Esophagus (tissue), 2 donors: Measurements from ENCODE around the gene POGZ. TPM values are rescaled to one million over a fixed set of nuclear protein-coding genes. Genes with fewer than 3 reads are reported as not detected.
A peak's percentile ranks its signal among the peaks of the same experiment; 100 is the strongest.

Experiments used
- H3K27ac ChIP-seq, 2 donors: one replicate each; pipeline ENCODE4 v1.5.1; 2013; ENCODE audit warnings: low read depth in 2 of 2, mild to moderate bottlenecking in 2 of 2, inconsistent platforms in 1 of 2, low read length in 1 of 2, moderate library complexity in 1 of 2
- H3K27me3 ChIP-seq, 2 donors: one replicate each; pipeline ENCODE4 v1.6.1; 2013; ENCODE audit warnings: low read length in 2 of 2, control low read depth in 1 of 2, mild to moderate bottlenecking in 1 of 2; ENCODE audit not compliant: insufficient read depth in 2 of 2, control insufficient read depth in 1 of 2
- H3K36me3 ChIP-seq, 2 donors: one replicate each; pipeline ENCODE4 v1.6.1; 2013; ENCODE audit warnings: low read length in 1 of 2; ENCODE audit not compliant: control insufficient read depth in 2 of 2, insufficient read depth in 2 of 2
- H3K4me1 ChIP-seq, 2 donors: one replicate each; pipeline ENCODE4 v1.6.1; 2013; ENCODE audit warnings: low read length in 1 of 2; ENCODE audit not compliant: control insufficient read depth in 2 of 2, insufficient read depth in 2 of 2
- H3K4me3 ChIP-seq, 2 donors: one replicate each; pipeline ENCODE4 v1.5.1; 2013; ENCODE audit warnings: low read length in 2 of 2, mild to moderate bottlenecking in 2 of 2, low read depth in 1 of 2, moderate library complexity in 1 of 2
- H3K9me3 ChIP-seq, 2 donors: one replicate each; pipeline ENCODE4 v1.6.1; 2013; ENCODE audit warnings: mild to moderate bottlenecking in 2 of 2, low read depth in 1 of 2, low read length in 1 of 2, moderate library complexity in 1 of 2; ENCODE audit not compliant: control insufficient read depth in 2 of 2, insufficient read depth in 1 of 2
- WGBS, 2 donors: extraction: QIAGEN DNeasy Blood & Tissue Kit; methylation state at CpG; one replicate each; pipeline ENCODE4 v1.1.7; 2013; 5-methylcytosine and 5-hydroxymethylcytosine counted together
- polyA plus RNA-seq, 2 donors: library from polyadenylated mRNA; stranded (reverse); fragments of 200-250 nt; gene quantifications; one replicate each; pipeline ENCODE4 v1.2.3, GENCODE V29; 2013
- donor health status: healthy with polysubstance abuse.
- donor health status: Bipolar disorder and iron deficiency.

Gene POGZ
- polyA plus RNA-seq, 2 donors, result 11.0 to 26.3 TPM

- no peaks in the 10 kb centered on the region for H3K27me3 ChIP-seq
- H3K36me3 ChIP-seq, result no peaks in the 10 kb centered on the region
- no peaks in the 10 kb centered on the region for H3K4me1 ChIP-seq
- H3K27ac ChIP-seq, result no peak overlapping the region
- H3K9me3 ChIP-seq, result no peaks in the 10 kb centered on the region
- H3K4me3 ChIP-seq, result no peak overlapping the region
- WGBS, 2 donors, result 74 to 89% methylated on average over 1 of the region's 1 CpG
These were observed 36.0 kb upstream of the POGZ start for GRCh38 chr1:151495316-151495715.

DNA sequence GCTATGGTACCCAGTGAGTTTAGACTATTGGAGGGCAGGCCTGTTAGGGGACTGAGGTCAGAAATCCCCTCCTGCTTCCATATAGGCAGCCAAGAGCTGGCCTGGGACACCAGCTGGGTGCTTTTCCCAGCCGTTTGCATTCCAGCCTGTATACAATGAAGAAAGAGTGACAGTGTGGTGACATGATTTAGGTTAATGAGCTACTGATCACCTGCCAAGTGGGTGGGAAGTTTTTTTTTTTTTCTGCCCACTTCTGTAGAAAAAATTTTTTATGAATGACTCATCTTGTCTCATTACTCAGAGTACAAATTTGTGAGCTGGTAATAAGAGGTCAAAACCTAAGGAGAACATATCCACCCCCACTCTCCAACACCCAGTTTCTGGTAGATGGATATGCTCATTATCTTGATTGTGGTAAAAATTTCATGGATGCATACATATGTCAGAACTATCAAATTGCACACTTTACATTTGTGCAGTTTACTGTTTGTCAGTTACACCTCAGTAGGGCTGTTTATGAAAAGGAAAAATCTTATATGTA is 35.5 kb upstream of the POGZ start:
- Histone ChIP-seq H3K36me3 (no peaks in the 10 kb centered on the region), H3K27me3 (no peaks in the 10 kb centered on the region), H3K4me3 (no peak overlapping the region), H3K4me1 (no peaks in the 10 kb centered on the region), H3K27ac (peak overlapping the region in 1 of 2 donors; percentile 41), H3K9me3 (no peaks in the 10 kb centered on the region)
- 0 to 7% methylated on average over 1 of the region's 1 CpG for WGBS, 2 donors

GRCh38 chr1:151493042-151493441 is 33.7 kb upstream of the POGZ start:
- Histone ChIP-seq H3K9me3 (no peaks in the 10 kb centered on the region), H3K4me1 (no peaks in the 10 kb centered on the region), H3K27me3 (no peaks in the 10 kb centered on the region), H3K4me3 (no peak overlapping the region), H3K27ac (no peak overlapping the region), H3K36me3 (no peaks in the 10 kb centered on the region)
- 78 to 91% methylated on average over 3 of the region's 3 CpGs for WGBS, 2 donors

DNA sequence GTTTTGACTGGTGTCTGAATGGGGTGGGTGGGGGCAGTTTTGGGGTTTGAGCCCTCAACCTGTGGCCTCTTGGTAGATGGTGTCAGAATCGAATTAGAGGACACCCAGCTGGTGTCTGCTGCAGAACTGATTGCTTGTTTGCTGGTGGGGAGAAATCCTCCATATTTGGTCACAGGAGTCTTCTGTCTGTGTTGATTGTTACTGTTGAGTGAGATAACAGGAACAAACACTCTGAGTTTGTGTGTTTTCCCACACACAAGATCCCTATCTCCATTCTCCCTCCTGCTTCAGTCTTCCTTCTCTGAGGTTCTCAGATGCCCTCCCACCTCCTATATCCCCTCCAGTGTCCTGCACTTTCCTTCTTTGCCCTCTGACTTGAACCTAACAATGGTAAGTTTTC is 32.8 kb upstream of the POGZ start:
- H3K36me3 ChIP-seq, result no peaks in the 10 kb centered on the region
- no peaks in the 10 kb centered on the region for H3K27me3 ChIP-seq
- H3K4me1 ChIP-seq, result no peaks in the 10 kb centered on the region
- no peaks in the 10 kb centered on the region for H3K9me3 ChIP-seq
- no peak overlapping the region for H3K4me3 ChIP-seq
- 59 to 78% methylated on average over 1 of the region's 1 CpG for WGBS, 2 donors
- H3K27ac ChIP-seq, result no peak overlapping the region

DNA sequence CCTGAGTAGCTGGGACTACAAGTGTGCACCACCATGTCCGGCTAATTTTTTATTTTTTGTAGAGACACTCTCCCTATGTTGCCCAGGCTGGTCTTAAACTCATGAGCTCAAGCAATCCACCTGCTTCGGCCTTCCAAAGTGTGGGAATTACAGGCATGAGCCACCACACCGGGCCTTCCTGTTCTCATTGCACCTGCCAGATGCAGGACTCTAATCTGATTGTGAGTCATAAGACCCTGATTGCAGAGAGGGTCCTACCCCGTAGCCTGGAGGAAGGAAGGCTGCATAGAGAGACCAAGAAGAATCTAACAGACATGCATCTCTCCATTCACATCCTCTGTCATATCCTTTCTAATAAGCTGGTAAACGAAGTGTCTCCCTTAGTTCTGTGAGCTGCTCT is 32.3 kb upstream of the POGZ start:
- no peaks in the 10 kb centered on the region for H3K27me3 ChIP-seq
- no peaks in the 10 kb centered on the region for H3K36me3 ChIP-seq
- no peaks in the 10 kb centered on the region for H3K9me3 ChIP-seq
- no peak overlapping the region for H3K4me3 ChIP-seq
- H3K27ac ChIP-seq, result no peak overlapping the region
- 81 to 84% methylated on average over 5 of the region's 5 CpGs for WGBS, 2 donors
- no peaks in the 10 kb centered on the region for H3K4me1 ChIP-seq

- Histone ChIP-seq H3K36me3 (no peaks in the 10 kb centered on the region), H3K9me3 (no peaks in the 10 kb centered on the region), H3K27ac (no peak overlapping the region), H3K4me1 (no peaks in the 10 kb centered on the region), H3K27me3 (no peaks in the 10 kb centered on the region), H3K4me3 (no peak overlapping the region)
- 63 to 81% methylated on average over 1 of the region's 1 CpG for WGBS, 2 donors
These were observed 27.3 kb upstream of the POGZ start for GRCh38 chr1:151486557-151486956.

DNA sequence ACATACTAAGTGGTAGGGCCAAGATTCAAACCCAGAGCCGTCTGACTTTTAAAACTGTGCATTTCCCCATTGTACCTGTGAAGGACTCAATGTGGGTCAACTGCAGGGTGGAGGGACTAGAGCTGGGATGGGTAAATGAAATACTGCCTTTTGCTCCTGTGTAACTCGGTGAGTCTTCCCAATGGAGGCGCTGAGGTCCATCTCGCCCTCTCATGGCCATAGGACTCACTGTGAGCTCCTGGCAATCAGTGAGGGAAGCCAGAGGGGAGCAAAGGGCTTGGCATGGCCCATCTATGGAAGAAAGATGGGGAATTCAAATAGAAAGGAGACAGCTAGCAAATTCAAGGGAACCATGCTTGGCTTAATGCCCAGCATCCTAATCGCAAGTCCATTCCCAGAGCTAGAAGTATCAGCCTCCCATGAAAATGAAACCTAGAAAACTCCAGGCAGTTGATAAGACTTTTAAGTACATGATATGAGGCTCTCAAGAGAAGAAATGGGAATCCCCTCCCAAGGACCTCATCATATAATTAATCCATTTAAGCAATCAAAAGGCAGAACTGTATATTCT is 26.5 kb upstream of the POGZ start:
- no peak overlapping the region for H3K4me3 ChIP-seq
- no peak overlapping the region for H3K27ac ChIP-seq
- H3K4me1 ChIP-seq, result no peaks in the 10 kb centered on the region
- no peaks in the 10 kb centered on the region for H3K9me3 ChIP-seq
- H3K36me3 ChIP-seq, result no peaks in the 10 kb centered on the region
- 76 to 78% methylated on average over 5 of the region's 5 CpGs for WGBS, 2 donors
- no peaks in the 10 kb centered on the region for H3K27me3 ChIP-seq

DNA sequence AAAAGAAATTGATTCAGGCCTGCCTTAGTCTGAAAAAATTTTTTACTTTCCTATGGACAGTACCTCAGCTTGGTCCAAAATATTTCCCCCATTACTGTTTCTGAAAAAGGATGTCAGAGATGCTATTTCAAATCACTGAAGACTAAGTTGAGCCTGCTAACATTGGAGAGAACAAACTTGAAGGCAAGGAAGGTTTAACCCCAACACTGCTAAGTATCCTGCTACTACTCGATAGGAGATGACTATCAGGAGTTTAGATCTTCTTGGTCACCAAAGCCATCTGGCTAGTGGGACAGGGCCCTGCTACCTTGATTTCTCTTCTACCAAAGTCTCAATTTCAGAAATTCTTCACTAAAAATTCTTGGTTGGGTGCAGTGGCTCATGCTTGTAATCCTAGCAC is 22.7 kb upstream of the POGZ start:
- Histone ChIP-seq H3K27me3 (no peaks in the 10 kb centered on the region), H3K27ac (no peak overlapping the region), H3K4me1 (no peaks in the 10 kb centered on the region), H3K4me3 (no peak overlapping the region), H3K9me3 (no peaks in the 10 kb centered on the region), H3K36me3 (no peaks in the 10 kb centered on the region)
- WGBS, 2 donors, result 91 to 98% methylated on average over 1 of the region's 1 CpG

DNA sequence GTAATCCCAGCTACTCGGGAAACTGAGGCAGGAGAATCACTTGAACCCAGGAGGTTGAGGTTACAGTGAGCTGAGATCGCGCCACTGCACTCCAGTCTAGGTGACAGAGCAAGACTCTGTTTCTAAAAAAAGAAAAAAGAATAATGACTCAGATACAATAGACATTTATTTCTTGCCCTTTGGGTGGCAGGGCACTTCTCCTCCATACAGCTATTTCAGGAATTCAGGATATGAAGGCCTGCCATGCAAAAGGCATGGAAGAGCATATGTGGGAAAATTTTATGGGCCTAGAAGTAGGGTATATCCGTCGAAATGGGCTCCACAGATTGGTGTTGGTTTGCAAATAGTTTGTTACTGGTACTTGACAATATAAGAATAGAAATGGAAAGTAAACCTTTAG is 20.2 kb upstream of the POGZ start:
- Histone ChIP-seq H3K27ac (no peak overlapping the region), H3K4me3 (no peak overlapping the region), H3K27me3 (no peaks in the 10 kb centered on the region), H3K36me3 (no peaks in the 10 kb centered on the region), H3K9me3 (no peaks in the 10 kb centered on the region), H3K4me1 (no peaks in the 10 kb centered on the region)
- WGBS, 2 donors, result 87 to 94% methylated on average over 5 of the region's 5 CpGs

DNA sequence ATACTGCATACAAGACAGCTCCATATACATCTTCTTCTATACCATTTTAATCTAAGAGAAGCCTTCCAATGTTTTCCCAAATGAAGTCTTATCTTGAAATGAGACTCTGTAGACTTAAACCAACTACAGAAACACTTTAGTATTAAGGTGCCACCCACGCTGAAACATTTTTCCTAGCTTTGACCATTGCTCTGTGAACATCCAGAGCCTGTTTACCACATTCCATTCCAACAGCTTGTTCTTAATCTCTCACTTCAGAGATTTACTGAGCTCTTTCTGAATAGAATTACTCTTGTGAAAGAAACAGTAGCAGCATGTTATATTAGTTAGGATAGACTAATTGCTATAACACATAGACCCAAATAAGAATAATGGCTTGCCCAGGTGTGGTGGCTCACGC is 19.6 kb upstream of the POGZ start:
- no peaks in the 10 kb centered on the region for H3K9me3 ChIP-seq
- no peaks in the 10 kb centered on the region for H3K27me3 ChIP-seq
- H3K36me3 ChIP-seq, result no peaks in the 10 kb centered on the region
- no peak overlapping the region for H3K27ac ChIP-seq
- H3K4me3 ChIP-seq, result no peak overlapping the region
- no peaks in the 10 kb centered on the region for H3K4me1 ChIP-seq
- 78 to 85% methylated on average over 2 of the region's 2 CpGs for WGBS, 2 donors
